Measurements from ENCODE around the gene MAP4K4.

GRCh38 chr2:101676674-101677073, 20.8 kb upstream of the MAP4K4 start:
- TF ChIP-seq POLR2A (IDR thresholded peaks at IDR 0.05) (no peak), CTCF (IDR thresholded peaks at IDR 0.05) (no peak)

Measured in thyroid gland (tissue), 4 donors.